HG02852 (cell line): ENCODE measurements around the gene SOX13.

ENCODE experiments used
- ATAC-seq: cut with Tn5 transposase; IDR thresholded peaks from one replicate; pipeline ENCODE4 v1.9.1; 2021; ENCODE audit warnings: mild to moderate bottlenecking, moderate library complexity; ENCODE audit not compliant: unreplicated experiment

SOX13 gene

DNA sequence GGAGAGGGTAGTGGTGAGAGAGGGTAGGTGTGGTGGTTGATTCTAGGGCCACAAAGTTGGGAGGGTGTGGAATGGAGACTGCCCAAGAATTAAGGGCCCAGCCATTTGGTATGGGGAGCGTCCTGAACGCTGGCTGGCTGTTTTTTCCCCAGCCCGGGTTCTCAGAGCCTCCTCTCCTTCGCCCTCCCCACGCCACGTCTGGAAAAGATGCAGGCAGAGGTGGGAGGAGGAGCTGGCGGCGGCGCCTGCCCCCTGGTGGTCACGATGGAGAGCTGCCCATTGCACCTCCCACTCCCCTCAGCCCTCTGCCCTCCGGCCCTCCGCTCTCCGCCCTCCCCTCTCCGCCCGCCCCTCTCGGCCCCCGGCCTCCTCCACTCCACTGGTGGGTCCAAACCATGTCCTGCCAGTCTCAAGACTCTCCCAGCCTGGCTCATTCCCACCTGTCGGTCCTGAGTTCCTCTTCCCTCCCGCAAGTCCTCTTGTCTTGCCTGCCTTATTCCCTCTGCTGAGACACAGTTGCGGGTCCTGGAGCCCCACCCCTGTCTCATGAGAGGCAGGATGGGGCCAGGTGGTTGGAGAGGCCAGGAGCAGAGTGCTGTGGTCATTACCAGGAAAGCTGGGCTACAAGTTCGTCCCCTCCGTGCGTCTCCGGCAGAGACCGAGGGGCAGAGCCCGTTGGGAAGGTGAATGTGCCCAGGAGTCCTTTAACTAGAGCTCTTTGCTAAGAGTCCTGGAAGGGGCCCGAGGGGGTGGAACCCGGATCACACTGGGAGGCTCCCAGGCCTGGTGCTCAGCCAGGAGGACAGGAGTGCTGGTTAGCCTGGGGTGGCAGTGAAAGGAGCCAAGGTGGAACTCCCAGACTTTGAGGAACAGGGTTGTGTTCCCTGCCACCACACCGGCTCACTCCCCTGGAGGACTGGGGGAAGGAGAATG lies 56.3 kb downstream of the SOX13 start:
- ATAC-seq, result no peak

DNA sequence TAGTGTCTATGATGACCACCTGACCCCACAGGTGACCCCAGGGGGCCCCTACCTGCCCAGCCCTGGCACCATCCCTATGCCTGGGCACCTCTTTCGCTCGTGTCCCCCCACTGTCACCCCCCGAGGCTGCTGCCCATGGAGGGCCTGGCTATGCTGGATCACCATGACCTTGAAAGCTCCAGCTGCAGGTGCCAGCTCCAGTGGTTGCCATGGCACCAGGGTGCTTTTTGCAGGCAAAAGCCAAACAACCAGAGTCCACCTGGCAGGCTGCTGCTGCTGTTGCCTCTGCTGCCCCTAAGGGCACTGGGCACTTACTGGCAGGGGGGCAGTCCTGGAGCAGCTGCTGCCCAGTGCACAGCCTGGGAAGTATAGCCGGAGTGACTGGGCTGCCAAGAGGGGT lies 57.3 kb downstream of the SOX13 start:
- ATAC-seq, result no peak

- no peak for ATAC-seq
Measured at GRCh38 chr1:204130981-204131892, 58.3 kb downstream of the SOX13 start.

DNA sequence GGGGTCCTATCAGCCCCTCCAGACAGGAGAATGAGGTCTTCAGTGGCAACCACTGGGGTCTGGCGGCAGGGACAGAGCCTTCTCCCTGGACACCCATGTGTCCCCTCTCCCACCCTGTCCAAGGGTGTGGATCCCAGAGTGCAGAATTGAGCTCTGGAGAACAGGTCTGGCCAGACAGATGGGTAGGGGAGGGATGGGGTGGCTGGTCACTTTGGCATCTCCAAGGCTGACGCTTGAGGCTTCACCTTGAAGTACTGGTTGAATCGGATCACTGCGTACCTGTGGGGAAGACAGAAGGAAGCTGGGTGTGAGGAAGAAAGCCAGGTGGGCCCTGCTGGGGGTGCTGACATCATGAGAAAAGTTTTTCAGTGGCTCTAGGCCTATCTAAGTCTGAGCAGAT lies 59.1 kb downstream of the SOX13 start:
- ATAC-seq, result no peak

GRCh38 chr1:204132718-204133117 lies 59.8 kb downstream of the SOX13 start:
- no peak for ATAC-seq

DNA sequence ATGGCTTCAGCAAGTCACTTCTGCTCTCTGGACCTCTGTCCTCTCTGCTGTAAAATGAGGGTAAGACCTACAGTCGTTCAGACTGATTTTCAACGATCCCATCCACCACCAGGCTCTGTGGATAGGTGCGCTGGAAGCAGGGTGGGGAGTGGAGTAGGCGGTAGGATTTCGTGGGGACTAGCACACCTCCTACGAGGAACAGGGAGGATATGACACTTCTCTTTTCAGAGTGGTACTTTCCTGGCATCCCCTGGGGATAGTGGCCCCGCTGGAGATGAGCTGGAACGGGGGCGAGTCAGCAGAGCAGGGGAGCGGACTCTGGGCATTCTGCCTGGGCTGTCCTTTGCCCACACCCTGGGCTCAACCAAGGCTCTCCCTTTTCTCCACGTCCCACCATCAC lies 61.2 kb downstream of the SOX13 start:
- no peak for ATAC-seq

- ATAC-seq, result no peak
Measured at GRCh38 chr1:204136814-204137213, 63.9 kb downstream of the SOX13 start.

- ATAC-seq, result no peak
Measured at GRCh38 chr1:204139088-204139487, 66.2 kb downstream of the SOX13 start.

DNA sequence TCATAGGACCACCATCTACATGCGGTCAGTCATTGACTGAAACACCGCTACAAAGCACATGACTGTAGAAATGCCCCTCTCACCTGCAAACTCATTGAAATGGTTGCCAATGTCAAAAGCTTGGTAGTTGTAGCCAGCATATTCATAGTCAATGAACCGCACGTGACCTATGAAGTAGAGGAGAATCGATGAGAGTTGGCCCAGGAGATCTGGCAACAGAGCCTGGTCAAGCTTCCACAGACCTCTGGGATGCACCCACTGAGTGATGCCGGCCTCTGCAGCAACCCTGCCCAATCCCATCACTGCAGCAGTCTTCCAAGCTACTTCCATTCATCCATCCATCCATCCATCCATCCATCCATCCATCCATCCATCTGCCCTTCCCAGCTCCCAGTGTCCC lies 67.0 kb downstream of the SOX13 start:
- no peak for ATAC-seq

- ATAC-seq, result no peak
Measured at GRCh38 chr1:204141131-204141530, 68.2 kb downstream of the SOX13 start.

- no peak for ATAC-seq
Measured at GRCh38 chr1:204142032-204142974, 69.4 kb downstream of the SOX13 start.

DNA sequence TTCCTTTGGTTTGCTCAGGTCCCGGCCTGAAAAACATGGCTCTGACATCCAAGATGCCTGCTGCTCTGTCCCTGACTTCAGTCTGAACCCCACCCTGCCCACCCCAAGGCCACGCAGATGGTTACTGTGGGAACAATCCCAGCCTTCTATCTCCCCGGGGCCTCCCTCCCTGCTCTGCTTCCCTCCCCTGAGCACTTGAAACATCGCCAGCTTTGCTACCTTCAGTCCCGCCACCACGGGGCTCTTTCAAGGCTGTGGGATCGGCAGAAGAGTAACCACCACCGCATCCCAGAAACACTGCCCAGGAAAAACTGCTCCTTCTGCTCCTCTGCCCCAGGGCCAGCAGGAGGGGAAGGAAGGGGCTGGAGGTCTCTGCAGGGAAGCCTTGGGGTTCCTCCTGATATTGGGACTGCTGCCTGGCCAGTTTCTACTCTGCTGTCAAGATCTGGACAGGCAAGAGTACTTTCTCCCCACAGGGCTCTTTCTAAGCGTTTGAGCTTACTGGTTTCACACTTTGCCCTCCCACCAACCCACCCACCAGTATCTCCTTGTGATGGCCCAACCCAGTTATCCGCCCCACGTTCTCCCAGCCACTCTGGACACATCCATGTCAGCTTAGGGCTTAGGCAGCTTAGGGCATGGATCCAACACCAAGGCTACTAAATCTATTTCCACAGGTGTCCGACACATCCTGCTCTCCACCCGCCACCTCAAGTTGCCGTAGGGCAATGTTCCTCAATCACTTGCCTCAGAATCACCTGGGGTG lies 70.5 kb downstream of the SOX13 start:
- no peak for ATAC-seq

DNA sequence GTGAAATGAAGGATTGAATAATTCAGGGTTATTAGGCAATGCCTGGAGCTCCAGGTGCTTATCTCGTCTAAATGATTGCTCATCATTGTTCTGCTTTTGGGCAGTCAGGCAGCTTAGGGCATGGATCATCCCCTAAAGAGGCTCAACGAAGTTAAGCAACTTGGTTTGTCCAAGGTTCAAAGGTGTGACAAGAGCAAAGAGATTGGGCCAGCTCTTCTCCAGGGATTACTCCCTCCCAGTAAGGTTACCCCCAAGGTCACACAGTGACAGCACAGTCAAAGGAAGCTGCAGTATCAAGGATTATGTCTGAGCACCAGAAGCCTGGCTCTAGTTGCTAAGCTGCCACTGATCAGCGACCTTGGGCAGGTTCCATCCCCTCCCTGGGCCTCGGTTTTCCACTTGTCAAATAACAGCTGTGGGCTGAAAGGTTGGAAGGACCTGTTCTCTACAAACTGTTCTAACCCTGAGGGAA lies 72.2 kb downstream of the SOX13 start:
- ATAC-seq, result no peak

DNA sequence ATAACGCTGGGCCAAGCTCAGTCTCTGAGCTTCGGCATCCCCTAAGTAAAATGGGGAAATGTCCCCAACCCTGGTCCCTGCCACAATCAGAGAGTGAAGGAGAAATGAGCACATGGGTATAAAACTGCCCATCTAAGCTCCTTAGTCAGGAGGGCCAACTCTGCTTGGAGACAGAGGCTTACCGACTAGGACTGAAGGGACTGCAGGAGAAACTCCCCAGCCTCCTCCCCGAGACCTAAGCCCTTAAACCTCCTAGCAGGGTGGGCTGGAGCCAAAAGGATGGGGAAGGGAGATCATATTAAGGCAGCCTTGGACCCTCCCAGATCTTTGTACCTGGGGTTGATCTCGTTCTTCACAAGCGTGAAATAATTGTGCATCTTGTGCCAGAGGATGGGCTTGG lies 73.4 kb downstream of the SOX13 start:
- ATAC-seq, result no peak

- ATAC-seq, result no peak
Measured at GRCh38 chr1:204146965-204147364, 74.0 kb downstream of the SOX13 start.

DNA sequence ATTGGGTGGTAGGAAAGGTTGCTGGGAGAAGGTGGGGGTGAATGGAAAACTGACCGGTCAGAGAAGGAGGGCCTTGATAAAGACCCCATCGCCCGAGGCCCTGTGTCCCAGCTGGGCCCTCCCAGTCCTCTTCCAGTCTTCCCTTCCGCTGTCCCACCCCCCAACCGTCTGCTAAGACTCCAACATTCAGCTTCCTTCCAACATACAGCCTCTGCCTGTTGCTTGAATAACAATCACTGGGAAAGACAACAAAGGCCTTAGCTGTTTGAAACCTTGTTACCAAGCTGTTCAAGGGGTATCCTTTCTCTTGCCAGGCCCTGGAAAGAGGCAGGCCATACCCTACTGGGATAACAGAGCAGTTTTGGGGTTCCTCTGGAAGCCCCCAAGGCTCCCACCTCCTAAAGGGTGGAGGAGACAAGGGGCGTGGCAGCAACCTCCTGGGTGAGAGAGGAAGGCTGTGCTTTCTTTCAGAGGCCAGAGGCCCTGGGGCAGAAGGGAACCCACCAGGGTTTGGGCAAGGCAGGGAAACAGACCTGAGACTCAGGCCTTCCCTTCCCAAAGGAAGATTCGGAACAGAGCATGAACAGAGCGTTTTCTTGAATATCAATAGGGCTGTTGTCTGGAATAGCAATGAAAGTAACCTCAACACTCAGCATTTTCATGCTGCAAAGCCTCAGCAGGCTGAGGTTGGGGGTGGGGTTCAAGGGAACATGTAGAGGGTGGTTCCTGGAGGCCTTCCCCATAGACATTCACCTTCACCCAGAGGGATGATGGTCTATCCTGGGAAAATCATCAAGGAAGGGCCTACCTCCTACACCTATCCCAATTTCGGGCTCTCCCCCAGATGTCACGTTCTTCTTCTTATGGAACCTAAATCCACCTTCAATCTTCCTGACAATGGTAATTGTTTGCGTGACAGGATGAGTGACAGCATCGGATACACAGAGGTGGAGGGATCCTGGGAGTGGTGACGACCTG lies 74.8 kb downstream of the SOX13 start:
- ATAC-seq, result no peak

- no peak for ATAC-seq
Measured at GRCh38 chr1:204149107-204149506, 76.2 kb downstream of the SOX13 start.
